GM23338 (cell line): ENCODE results near the gene CD38. TPM values are rescaled to one million over a fixed set of nuclear protein-coding genes. Genes with fewer than 3 reads are reported as not detected.
A peak's percentile ranks its signal among the peaks of the same experiment; 100 is the strongest.

Experiments used
- ATAC-seq: fragments of 200-7000 bp; cut with Tn5 transposase; 3 replicates; pipeline ENCODE4 v1.9.1; 2020
- DNase-seq: peaks from one replicate; pipeline ENCODE4 v3.0.0-alpha.2; 2015; ENCODE audit warnings: low spot score
- H2AFZ ChIP-seq: fragments of 200-600 bp; sonication (generic); 2 replicates; pipeline ENCODE4 v1.8.0; 2016; ENCODE audit warnings: antibody characterized with exemption, mild to moderate bottlenecking, moderate library complexity
- H3F3A ChIP-seq: fragments of 200-600 bp; sonication (generic); replicated peaks from 2 replicates; pipeline ENCODE4 v1.8.0; 2017; ENCODE audit warnings: antibody characterized with exemption, mixed run types, low read depth
- H3K27ac ChIP-seq: fragments of 200-600 bp; sonication (generic); 2 replicates; pipeline ENCODE4 v1.6.1; 2016; ENCODE audit warnings: low read depth
- H3K27me3 ChIP-seq: fragments of 200-600 bp; sonication (generic); 2 replicates; pipeline ENCODE4 v1.8.0; 2016; ENCODE audit warnings: mild to moderate bottlenecking, mixed run types, moderate library complexity; ENCODE audit not compliant: insufficient read depth
- H3K36me3 ChIP-seq: fragments of 200-600 bp; sonication (generic); 2 replicates; pipeline ENCODE4 v1.8.0; 2016; ENCODE audit warnings: mild to moderate bottlenecking; ENCODE audit not compliant: insufficient read depth
- H3K4me1 ChIP-seq: fragments of 200-600 bp; sonication (generic); 2 replicates; pipeline ENCODE4 v1.8.0; 2016; ENCODE audit warnings: mild to moderate bottlenecking, moderate library complexity; ENCODE audit not compliant: insufficient read depth
- H3K4me2 ChIP-seq: fragments of 200-600 bp; sonication (generic); 2 replicates; pipeline ENCODE4 v1.7.1; 2017; ENCODE audit warnings: mixed run types
- H3K4me3 ChIP-seq: fragments of 200-600 bp; sonication (generic); 2 replicates; pipeline ENCODE4 v1.6.1; 2016; ENCODE audit warnings: mixed run types
- H3K79me2 ChIP-seq: fragments of 200-600 bp; sonication (generic); replicated peaks from 2 replicates; pipeline ENCODE4 v1.8.0; 2017; ENCODE audit warnings: mild to moderate bottlenecking; ENCODE audit not compliant: insufficient read depth
- H3K9me2 ChIP-seq: fragments of 200-600 bp; sonication (generic); 2 replicates; pipeline ENCODE4 v1.8.0; 2017; ENCODE audit not compliant: insufficient read depth
- H4K20me1 ChIP-seq: fragments of 200-600 bp; sonication (generic); replicated peaks from 2 replicates; pipeline ENCODE4 v1.8.0; 2017; ENCODE audit warnings: mild to moderate bottlenecking; ENCODE audit not compliant: insufficient read depth
- H3K27ac Mint-ChIP-seq: 2 replicates; pipeline ENCODE4 v1.8.0; 2020; ENCODE audit warnings: inconsistent platforms, mild to moderate bottlenecking, moderate library complexity, mixed read lengths
- H3K27me3 Mint-ChIP-seq: 3 replicates; pipeline ENCODE4 v1.8.0; 2022; ENCODE audit warnings: low read depth, mild to moderate bottlenecking, moderate library complexity, mixed read lengths, inconsistent platforms; ENCODE audit not compliant: insufficient read depth, poor library complexity
- H3K36me3 Mint-ChIP-seq: 3 replicates; pipeline ENCODE4 v1.8.0; 2021; ENCODE audit warnings: low read depth, mild to moderate bottlenecking, inconsistent platforms, moderate library complexity, mixed read lengths
- H3K4me1 Mint-ChIP-seq: 3 replicates; pipeline ENCODE4 v1.8.0; 2020; ENCODE audit warnings: mild to moderate bottlenecking, inconsistent platforms, mixed read lengths
- H3K4me3 Mint-ChIP-seq: 3 replicates; pipeline ENCODE4 v1.8.0; 2021; ENCODE audit warnings: moderate library complexity, mild to moderate bottlenecking, inconsistent platforms, mixed read lengths
- H3K9me3 Mint-ChIP-seq: 3 replicates; pipeline ENCODE4 v1.8.0; 2020; ENCODE audit warnings: moderate library complexity, mild to moderate bottlenecking, inconsistent platforms, mixed read lengths
- CREB1 ChIP-seq: fragments of 250-450 bp; sonication (Bioruptor Pico); IDR thresholded peaks from 2 replicates; pipeline ENCODE4 v1.5.0; 2020; ENCODE audit warnings: low read depth, mild to moderate bottlenecking, moderate library complexity
- EZH2 ChIP-seq: fragments of 200-600 bp; sonication (generic); IDR thresholded peaks from one replicate; pipeline ENCODE4 v1.8.0; 2017; ENCODE audit warnings: antibody characterized with exemption, mild to moderate bottlenecking, low read depth; ENCODE audit not compliant: unreplicated experiment
- NANOG ChIP-seq: IDR thresholded peaks from 2 replicates; pipeline ENCODE4 v1.6.1; 2016; ENCODE audit warnings: antibody characterized with exemption, borderline replicate concordance
- STAT1 ChIP-seq: IDR thresholded peaks from one replicate; pipeline ENCODE4 v1.6.1; 2016; ENCODE audit warnings: antibody characterized with exemption; ENCODE audit not compliant: unreplicated experiment
- ZNF114 ChIP-seq: fragments of 250-450 bp; sonication (Bioruptor Pico); IDR thresholded peaks from 2 replicates; pipeline ENCODE4 v1.5.0; 2020; ENCODE audit warnings: mild to moderate bottlenecking, moderate library complexity
- ZNF331 ChIP-seq: fragments of 250-450 bp; sonication (Bioruptor Pico); IDR thresholded peaks from 2 replicates; pipeline ENCODE4 v1.5.0; 2020; ENCODE audit warnings: low read depth, mild to moderate bottlenecking, moderate library complexity
- polyA plus RNA-seq: library from polyadenylated mRNA; unstranded; fragments of >200 nt; fragmentation: Nextera tagmentation; extraction: Ambion mirVana; gene quantifications from 2 replicates; pipeline ENCODE4 v1.2.1, GENCODE V29; 2016
- total RNA-seq: library from RNA; depleted of rRNA; stranded (reverse); fragments of >200 nt; shearing (Covaris generic); gene quantifications from 2 replicates; pipeline ENCODE4 v1.2.3, GENCODE V29; 2014
- TF ChIP-seq, protein P1 (sequence below): fragments of 250-450 bp; sonication (Bioruptor Pico); IDR thresholded peaks from 2 replicates; pipeline ENCODE4 v1.5.0; 2020; ENCODE audit warnings: mild to moderate bottlenecking, moderate library complexity
- TF ChIP-seq, protein P2 (sequence below): IDR thresholded peaks from one replicate; pipeline ENCODE4 v1.6.1; 2018; ENCODE audit warnings: antibody characterized with exemption; ENCODE audit not compliant: unreplicated experiment
- TF ChIP-seq, protein P3 (sequence below), 2 experiments: fragments of 200-600 bp in 1 of 2; sonication (generic) in 1 of 2; conservative IDR thresholded peaks; 2 replicates each; pipeline versions ENCODE4 v1.5.1 to v1.6.1; 2016 to 2017; ENCODE audit warnings: antibody characterized with exemption in 2 of 2, low read depth in 2 of 2, mild to moderate bottlenecking in 2 of 2, moderate library complexity in 1 of 2

The CD38 gene
- total and polyA plus RNA-seq, 2 experiments from 2014 or later = 0.17 to 0.24 TPM

DNA sequence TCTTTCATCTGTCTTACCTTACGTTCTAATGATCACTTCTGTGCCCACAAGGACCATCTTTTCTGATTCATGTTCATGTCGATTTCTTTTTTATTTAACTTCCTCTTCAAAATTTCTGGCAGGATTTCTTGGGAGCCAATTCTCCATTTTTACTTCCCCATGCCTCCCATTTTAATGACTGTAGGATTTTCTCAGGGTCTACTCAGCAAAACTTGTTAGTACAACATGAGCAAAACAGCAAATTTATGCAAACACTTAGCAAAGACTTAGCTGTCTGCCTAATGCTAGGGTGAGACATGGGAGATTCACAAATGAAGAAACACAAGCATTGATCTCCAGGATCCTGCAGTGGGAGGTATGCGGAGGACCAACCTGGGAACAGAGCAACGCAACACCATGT is 5.5 kb downstream of the CD38 start:
- Histone ChIP-seq H3K4me1 (0 out of 2 replicates have a peak, but pooled peaks cover 2% of the 10 kb centered on the region), H3K27me3 (peaks cover 23% of the 10 kb centered on the region), H3F3A (no peaks in the 10 kb centered on the region), H4K20me1 (no peaks in the 10 kb centered on the region), H3K27ac (no peak overlapping the region), H2AFZ (peak overlapping the region; percentile 14; the same call in 1 of the 2 replicates), H3K79me2 (no peaks in the 10 kb centered on the region), H3K36me3 (no peaks in the 10 kb centered on the region), H3K9me2 (peaks cover 10% of the 10 kb centered on the region), H3K4me3 (no peak overlapping the region), H3K4me2 (no peak overlapping the region)
- ATAC-seq (no peak), DNase-seq (no peak)
- Mint-ChIP-seq H3K36me3 (peaks cover 23% of the 10 kb centered on the region), H3K27ac (no peak overlapping the region), H3K4me3 (no peak overlapping the region), H3K4me1 (peaks cover 18% of the 10 kb centered on the region), H3K9me3 (peaks cover 27% of the 10 kb centered on the region), H3K27me3 (peaks cover 12% of the 10 kb centered on the region)
- no peak for TF ChIP-seq CREB1 (CRISPR knock-in tag)
- TF ChIP-seq, protein P1, sequence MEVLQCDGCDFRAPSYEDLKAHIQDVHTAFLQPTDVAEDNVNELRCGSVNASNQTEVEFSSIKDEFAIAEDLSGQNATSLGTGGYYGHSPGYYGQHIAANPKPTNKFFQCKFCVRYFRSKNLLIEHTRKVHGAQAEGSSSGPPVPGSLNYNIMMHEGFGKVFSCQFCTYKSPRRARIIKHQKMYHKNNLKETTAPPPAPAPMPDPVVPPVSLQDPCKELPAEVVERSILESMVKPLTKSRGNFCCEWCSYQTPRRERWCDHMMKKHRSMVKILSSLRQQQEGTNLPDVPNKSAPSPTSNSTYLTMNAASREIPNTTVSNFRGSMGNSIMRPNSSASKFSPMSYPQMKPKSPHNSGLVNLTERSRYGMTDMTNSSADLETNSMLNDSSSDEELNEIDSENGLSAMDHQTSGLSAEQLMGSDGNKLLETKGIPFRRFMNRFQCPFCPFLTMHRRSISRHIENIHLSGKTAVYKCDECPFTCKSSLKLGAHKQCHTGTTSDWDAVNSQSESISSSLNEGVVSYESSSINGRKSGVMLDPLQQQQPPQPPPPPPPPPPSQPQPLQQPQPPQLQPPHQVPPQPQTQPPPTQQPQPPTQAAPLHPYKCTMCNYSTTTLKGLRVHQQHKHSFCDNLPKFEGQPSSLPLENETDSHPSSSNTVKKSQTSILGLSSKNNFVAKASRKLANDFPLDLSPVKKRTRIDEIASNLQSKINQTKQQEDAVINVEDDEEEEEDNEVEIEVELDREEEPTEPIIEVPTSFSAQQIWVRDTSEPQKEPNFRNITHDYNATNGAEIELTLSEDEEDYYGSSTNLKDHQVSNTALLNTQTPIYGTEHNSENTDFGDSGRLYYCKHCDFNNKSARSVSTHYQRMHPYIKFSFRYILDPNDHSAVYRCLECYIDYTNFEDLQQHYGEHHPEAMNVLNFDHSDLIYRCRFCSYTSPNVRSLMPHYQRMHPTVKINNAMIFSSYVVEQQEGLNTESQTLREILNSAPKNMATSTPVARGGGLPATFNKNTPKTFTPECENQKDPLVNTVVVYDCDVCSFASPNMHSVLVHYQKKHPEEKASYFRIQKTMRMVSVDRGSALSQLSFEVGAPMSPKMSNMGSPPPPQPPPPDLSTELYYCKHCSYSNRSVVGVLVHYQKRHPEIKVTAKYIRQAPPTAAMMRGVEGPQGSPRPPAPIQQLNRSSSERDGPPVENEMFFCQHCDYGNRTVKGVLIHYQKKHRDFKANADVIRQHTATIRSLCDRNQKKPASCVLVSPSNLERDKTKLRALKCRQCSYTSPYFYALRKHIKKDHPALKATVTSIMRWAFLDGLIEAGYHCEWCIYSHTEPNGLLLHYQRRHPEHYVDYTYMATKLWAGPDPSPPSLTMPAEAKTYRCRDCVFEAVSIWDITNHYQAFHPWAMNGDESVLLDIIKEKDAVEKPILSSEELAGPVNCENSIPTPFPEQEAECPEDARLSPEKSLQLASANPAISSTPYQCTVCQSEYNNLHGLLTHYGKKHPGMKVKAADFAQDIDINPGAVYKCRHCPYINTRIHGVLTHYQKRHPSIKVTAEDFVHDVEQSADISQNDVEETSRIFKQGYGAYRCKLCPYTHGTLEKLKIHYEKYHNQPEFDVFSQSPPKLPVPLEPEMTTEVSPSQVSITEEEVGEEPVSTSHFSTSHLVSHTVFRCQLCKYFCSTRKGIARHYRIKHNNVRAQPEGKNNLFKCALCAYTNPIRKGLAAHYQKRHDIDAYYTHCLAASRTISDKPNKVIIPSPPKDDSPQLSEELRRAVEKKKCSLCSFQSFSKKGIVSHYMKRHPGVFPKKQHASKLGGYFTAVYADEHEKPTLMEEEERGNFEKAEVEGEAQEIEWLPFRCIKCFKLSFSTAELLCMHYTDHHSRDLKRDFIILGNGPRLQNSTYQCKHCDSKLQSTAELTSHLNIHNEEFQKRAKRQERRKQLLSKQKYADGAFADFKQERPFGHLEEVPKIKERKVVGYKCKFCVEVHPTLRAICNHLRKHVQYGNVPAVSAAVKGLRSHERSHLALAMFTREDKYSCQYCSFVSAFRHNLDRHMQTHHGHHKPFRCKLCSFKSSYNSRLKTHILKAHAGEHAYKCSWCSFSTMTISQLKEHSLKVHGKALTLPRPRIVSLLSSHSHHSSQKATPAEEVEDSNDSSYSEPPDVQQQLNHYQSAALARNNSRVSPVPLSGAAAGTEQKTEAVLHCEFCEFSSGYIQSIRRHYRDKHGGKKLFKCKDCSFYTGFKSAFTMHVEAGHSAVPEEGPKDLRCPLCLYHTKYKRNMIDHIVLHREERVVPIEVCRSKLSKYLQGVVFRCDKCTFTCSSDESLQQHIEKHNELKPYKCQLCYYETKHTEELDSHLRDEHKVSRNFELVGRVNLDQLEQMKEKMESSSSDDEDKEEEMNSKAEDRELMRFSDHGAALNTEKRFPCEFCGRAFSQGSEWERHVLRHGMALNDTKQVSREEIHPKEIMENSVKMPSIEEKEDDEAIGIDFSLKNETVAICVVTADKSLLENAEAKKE = no peak
- TF ChIP-seq, protein P2, sequence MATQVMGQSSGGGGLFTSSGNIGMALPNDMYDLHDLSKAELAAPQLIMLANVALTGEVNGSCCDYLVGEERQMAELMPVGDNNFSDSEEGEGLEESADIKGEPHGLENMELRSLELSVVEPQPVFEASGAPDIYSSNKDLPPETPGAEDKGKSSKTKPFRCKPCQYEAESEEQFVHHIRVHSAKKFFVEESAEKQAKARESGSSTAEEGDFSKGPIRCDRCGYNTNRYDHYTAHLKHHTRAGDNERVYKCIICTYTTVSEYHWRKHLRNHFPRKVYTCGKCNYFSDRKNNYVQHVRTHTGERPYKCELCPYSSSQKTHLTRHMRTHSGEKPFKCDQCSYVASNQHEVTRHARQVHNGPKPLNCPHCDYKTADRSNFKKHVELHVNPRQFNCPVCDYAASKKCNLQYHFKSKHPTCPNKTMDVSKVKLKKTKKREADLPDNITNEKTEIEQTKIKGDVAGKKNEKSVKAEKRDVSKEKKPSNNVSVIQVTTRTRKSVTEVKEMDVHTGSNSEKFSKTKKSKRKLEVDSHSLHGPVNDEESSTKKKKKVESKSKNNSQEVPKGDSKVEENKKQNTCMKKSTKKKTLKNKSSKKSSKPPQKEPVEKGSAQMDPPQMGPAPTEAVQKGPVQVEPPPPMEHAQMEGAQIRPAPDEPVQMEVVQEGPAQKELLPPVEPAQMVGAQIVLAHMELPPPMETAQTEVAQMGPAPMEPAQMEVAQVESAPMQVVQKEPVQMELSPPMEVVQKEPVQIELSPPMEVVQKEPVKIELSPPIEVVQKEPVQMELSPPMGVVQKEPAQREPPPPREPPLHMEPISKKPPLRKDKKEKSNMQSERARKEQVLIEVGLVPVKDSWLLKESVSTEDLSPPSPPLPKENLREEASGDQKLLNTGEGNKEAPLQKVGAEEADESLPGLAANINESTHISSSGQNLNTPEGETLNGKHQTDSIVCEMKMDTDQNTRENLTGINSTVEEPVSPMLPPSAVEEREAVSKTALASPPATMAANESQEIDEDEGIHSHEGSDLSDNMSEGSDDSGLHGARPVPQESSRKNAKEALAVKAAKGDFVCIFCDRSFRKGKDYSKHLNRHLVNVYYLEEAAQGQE = no peak
- TF ChIP-seq STAT1 = no peak
- no peak for TF ChIP-seq NANOG
- no peak for TF ChIP-seq ZNF331 (CRISPR knock-in tag)
- TF ChIP-seq ZNF114 (CRISPR knock-in tag) = no peak
- no peak for TF ChIP-seq EZH2
- TF ChIP-seq, protein P3, sequence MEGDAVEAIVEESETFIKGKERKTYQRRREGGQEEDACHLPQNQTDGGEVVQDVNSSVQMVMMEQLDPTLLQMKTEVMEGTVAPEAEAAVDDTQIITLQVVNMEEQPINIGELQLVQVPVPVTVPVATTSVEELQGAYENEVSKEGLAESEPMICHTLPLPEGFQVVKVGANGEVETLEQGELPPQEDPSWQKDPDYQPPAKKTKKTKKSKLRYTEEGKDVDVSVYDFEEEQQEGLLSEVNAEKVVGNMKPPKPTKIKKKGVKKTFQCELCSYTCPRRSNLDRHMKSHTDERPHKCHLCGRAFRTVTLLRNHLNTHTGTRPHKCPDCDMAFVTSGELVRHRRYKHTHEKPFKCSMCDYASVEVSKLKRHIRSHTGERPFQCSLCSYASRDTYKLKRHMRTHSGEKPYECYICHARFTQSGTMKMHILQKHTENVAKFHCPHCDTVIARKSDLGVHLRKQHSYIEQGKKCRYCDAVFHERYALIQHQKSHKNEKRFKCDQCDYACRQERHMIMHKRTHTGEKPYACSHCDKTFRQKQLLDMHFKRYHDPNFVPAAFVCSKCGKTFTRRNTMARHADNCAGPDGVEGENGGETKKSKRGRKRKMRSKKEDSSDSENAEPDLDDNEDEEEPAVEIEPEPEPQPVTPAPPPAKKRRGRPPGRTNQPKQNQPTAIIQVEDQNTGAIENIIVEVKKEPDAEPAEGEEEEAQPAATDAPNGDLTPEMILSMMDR (conservative IDR thresholded peaks at IDR 0.05; ENCODE audit: low read depth in 2 of 2) = no peak
